Cardiac muscle cell (in vitro differentiated cells and primary cell): ENCODE data around the gene PCDH1. TPM values are rescaled to one million over a fixed set of nuclear protein-coding genes. Genes with fewer than 3 reads are reported as not detected.

Source experiments
- DNase-seq, 2 donors: peaks; one replicate each; pipeline versions ENCODE4 v3.0.0 to v3.0.0-alpha.2; 2010 to 2017; ENCODE audit warnings: low read depth in 1 of 2, low spot score in 1 of 2
- H3K27ac ChIP-seq: fragments of 200-600 bp; sonication (generic); 2 replicates; pipeline ENCODE4 v1.5.1; 2016
- H3K27me3 ChIP-seq: fragments of 200-600 bp; sonication (generic); 2 replicates; pipeline ENCODE4 v1.6.0; 2016; ENCODE audit warnings: control low read depth
- H3K36me3 ChIP-seq: fragments of 200-600 bp; sonication (generic); 2 replicates; pipeline ENCODE4 v1.5.1; 2016; ENCODE audit warnings: control low read depth
- H3K4me1 ChIP-seq: fragments of 200-600 bp; sonication (generic); 2 replicates; pipeline ENCODE4 v1.8.1; 2017; ENCODE audit warnings: low read depth, mild to moderate bottlenecking, mixed run types
- H3K4me3 ChIP-seq: fragments of 200-600 bp; sonication (generic); 2 replicates; pipeline ENCODE4 v1.5.1; 2016; ENCODE audit warnings: mild to moderate bottlenecking
- H3K9me3 ChIP-seq: fragments of 200-600 bp; sonication (generic); 2 replicates; pipeline ENCODE4 v1.5.1; 2017; ENCODE audit warnings: low read depth, mild to moderate bottlenecking, control low read depth
- CTCF ChIP-seq: IDR thresholded peaks from 2 replicates; pipeline ENCODE4 v1.5.1; 2012; ENCODE audit warnings: low read depth, mild to moderate bottlenecking, low read length
- polyA plus RNA-seq: library from polyadenylated mRNA; unstranded; fragments of >200 nt; fragmentation: Nextera tagmentation; extraction: Ambion mirVana; gene quantifications from 2 replicates; pipeline ENCODE4 v1.2.1, GENCODE V29; 2016
- total RNA-seq: library from RNA; depleted of rRNA; stranded (reverse); fragments of >200 nt; gene quantifications from 2 replicates; pipeline ENCODE4 v1.2.3, GENCODE V29; 2016

The PCDH1 gene
- total and polyA plus RNA-seq, 2 experiments from 2014 or later: 0.63 to 0.77 TPM

GRCh38 chr5:141906972-141907371 is 28.8 kb upstream of the PCDH1 start:
- H3K27ac ChIP-seq: no peak overlapping the region
- H3K4me1 ChIP-seq: no peaks in the 10 kb centered on the region
- TF ChIP-seq CTCF: no peak
- no peak overlapping the region for H3K4me3 ChIP-seq
- H3K9me3 ChIP-seq: no peaks in the 10 kb centered on the region
- no peaks in the 10 kb centered on the region for H3K36me3 ChIP-seq
- no peak for DNase-seq
- H3K27me3 ChIP-seq: no peaks in the 10 kb centered on the region

DNA sequence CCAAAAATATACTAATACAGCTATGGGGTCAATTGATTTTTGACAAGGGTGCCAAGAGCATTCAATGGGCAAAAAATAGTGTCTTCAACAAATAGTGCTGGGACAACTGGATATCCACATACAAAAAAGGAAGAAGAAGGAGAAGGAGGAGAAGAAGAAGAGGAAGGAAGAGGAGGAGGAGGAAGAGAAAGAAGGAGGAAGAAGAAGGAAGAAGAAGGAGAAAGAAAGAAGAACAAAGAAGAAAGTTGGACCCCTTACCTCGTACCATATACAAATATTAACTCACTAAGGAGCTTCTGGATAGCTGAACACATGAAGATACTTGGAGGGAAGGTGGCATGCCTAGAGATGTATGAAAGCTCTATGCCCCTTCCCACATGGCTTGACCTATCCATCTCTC is 28.3 kb upstream of the PCDH1 start:
- Histone ChIP-seq H3K9me3 (no peaks in the 10 kb centered on the region), H3K4me3 (no peak overlapping the region), H3K36me3 (no peaks in the 10 kb centered on the region), H3K27ac (no peak overlapping the region), H3K27me3 (no peaks in the 10 kb centered on the region), H3K4me1 (no peaks in the 10 kb centered on the region)
- no peak for TF ChIP-seq CTCF
- DNase-seq: no peak

DNA sequence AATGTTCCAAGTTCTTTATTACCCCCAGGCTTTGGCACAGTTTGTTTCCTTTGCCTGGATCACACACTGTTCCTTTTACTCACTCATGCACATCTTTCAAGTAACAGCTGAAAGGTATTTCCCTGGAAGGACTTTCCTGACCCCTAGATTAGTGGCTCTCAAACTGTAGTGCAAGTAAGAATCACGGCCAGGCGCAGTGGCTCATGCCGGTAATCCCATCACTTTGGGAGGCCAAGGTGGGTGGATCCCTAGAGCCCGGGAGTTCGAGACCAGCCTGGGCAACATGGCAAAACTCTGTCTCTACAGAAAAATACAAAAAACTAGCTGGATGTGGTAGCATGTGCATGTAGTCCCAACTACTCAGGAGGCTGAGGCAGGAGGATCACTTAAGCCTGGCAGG is 26.3 kb upstream of the PCDH1 start:
- Histone ChIP-seq H3K36me3 (no peaks in the 10 kb centered on the region), H3K27me3 (no peaks in the 10 kb centered on the region), H3K27ac (no peak overlapping the region), H3K4me3 (no peak overlapping the region), H3K4me1 (no peaks in the 10 kb centered on the region), H3K9me3 (no peaks in the 10 kb centered on the region)
- DNase-seq: no peak
- TF ChIP-seq CTCF: no peak

- Histone ChIP-seq H3K27ac (no peak overlapping the region), H3K4me1 (no peaks in the 10 kb centered on the region), H3K36me3 (no peaks in the 10 kb centered on the region), H3K9me3 (no peaks in the 10 kb centered on the region), H3K27me3 (no peaks in the 10 kb centered on the region), H3K4me3 (no peak overlapping the region)
- DNase-seq: no peak
- TF ChIP-seq CTCF: no peak
Measured at GRCh38 chr5:141903261-141903660, 25.1 kb upstream of the PCDH1 start.

GRCh38 chr5:141902015-141902814 is 24.0 kb upstream of the PCDH1 start:
- Histone ChIP-seq H3K9me3 (no peaks in the 10 kb centered on the region), H3K36me3 (no peaks in the 10 kb centered on the region), H3K4me3 (no peak overlapping the region), H3K27ac (no peak overlapping the region), H3K27me3 (no peaks in the 10 kb centered on the region), H3K4me1 (no peaks in the 10 kb centered on the region)
- DNase-seq: peak in 1 of 2 donors; percentile 36
- no peak for TF ChIP-seq CTCF
